GM18507 (cell line): ENCODE results near the gene S100A12.

ENCODE experiments used
- DNase-seq: peaks from one replicate; pipeline ENCODE4 v3.0.0; 2011; ENCODE audit warnings: low read depth; ENCODE audit not compliant: insufficient read length; ENCODE audit errors: extremely low spot score
- FAIRE-seq: peaks from 2 replicates; lab custom pipeline; 2011; peaks lifted over from hg19 to GRCh38; lab: Jason Lieb, UNC

S100A12 gene

DNA sequence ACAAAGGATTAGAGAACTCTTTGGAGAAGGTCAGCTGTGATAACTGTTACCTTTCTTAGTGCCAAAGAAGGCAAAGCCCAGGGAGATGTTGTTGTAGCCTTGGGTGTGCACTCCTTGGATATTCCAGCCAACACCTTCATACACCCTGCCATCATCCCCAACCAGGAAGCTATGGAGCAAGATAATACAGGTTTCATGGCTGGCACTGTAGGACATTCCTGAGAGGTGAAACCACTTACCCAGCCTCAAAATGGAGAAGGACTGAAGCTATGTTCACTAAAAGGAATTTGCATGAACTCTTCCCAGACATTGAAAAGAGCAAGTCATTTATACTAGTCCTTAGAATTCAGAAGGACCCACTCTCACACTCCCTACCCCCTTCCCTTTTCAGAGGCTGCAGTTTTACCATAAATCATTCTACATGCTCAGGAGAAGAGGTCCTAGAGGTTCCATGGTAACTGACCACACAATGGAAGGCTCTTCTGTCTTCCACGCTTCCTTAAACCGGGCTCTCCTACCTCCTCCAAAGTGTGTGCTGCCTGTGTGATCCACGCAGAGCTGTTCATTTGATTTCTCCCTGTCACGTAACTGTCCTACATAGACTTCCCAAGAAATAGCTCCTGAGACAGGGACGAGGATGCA is 32.3 kb downstream of the S100A12 start:
- DNase-seq = no peak
- FAIRE-seq = no peak

DNA sequence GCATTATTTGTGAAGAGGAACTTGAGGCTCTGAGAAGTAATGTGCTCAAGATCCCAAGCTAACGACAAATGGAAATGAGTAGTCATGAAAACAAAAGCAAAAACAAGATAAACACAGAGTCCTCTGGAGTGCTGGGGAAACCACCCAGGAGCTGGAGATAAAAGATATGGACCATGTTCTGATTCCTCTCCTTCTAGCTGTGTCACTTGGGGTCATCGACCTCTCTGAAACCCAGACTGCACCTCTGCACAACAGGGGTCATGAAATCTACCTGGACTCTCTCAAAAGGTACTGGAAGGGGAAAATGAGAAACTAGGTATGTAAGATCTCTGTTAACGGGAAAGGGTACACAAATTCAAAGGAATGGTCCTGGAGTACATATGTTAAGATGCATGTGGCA is 33.2 kb downstream of the S100A12 start:
- DNase-seq = no peak
- FAIRE-seq = no peak

DNA sequence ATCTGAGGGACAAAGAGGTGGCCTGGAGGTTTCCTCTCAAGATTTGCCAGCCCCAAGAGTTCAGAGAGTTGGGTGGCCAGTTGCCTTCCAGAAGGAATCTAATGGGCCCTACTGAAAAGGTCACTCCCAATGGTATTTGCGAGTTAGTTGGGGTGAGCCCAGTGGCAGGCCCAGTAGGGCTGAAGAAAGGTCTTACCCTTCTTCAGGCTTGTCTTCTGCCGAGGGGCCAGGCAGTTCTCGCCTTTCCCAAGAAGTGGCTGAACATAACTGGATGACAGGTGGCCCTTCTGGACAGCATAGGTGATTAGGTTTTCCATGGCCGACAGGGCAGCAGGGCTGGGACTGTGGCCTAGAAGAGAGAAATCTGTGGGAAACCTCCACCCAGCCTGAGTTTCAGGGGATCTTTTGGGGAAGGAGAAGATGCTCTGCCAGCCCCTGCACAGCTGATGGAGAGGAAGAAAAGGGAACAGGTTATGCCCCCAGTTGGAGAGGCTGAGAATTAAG is 33.9 kb downstream of the S100A12 start:
- DNase-seq (no peak), FAIRE-seq (no peak)

DNA sequence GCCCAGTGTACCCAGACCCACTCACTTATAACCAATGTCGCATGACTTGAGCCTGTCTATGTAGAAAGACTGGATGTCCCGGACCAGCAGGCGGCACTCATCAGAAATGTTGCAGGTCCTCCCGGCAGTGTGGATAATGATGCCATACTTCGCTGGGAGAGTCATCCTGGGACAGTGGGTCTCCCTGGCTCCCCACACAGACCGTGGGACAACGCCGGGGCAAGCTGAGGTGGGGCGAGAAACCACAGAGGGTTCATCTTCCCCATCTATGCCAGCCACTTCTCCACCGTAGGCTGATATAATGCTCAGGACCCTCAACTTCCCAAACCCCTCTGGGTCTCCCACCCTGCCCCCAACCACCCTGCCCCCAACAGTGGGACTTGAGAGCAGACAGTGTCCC is 35.1 kb downstream of the S100A12 start:
- FAIRE-seq (no peak), DNase-seq (no peak)

DNA sequence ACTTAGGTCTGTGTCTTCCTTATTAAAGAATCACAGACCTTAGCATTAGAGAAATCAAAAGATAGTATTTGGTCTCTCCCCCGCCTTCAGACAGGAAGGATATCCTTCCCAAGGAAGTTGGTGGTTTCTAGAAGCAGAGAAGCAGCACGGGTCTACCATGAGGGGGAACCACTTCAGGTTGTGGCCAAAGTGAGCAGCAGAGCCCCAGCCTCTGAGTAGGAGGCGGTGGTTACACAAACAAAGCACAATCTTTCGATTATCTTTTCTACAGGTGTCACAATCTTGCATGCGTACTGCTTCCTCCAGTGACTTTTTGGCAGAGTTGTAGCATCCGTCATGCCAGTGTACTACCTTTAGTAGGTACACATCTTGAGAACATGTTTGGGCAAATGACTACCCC is 35.6 kb downstream of the S100A12 start:
- DNase-seq = no peak
- FAIRE-seq = no peak

DNA sequence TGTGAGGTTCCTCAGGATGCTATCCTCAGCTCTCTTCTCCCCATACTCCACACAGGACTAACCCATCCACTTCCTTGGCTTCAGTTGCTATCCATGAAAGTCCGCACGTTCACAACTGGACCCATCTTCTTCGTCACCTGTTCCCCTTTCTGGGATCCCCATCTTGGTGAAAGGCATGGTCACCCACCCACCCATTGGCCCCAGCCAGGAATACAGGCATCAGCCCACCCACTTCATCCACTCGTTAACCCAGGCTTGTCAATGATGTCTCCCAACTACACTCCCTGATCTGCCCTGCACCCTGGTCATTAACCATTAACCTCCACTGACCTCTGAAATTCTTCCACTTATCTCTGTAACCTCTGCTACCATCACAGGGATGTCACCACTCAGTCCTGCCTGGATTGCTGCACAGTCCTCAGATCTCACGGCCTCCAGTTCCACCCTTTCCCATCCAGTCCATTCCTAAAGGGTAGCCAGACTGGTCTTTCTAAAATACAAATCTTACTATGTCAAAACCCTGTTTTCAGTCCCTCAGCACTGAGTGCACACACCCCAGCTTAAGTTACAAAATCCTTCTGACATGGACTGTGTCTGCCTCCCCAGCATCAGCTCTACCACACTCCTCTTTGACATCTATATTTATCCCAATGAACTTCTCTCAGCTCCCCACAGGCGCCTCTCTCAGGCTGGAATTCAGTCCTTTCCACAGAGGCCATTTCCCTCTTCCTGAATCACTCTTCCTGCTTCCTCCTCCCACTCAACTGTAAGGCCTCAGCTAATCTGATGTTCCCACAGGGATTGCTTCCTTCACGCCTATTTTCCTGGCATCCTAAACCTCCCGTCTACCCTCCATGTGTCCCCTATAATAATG is 37.2 kb downstream of the S100A12 start:
- no peak for DNase-seq
- no peak for FAIRE-seq

DNA sequence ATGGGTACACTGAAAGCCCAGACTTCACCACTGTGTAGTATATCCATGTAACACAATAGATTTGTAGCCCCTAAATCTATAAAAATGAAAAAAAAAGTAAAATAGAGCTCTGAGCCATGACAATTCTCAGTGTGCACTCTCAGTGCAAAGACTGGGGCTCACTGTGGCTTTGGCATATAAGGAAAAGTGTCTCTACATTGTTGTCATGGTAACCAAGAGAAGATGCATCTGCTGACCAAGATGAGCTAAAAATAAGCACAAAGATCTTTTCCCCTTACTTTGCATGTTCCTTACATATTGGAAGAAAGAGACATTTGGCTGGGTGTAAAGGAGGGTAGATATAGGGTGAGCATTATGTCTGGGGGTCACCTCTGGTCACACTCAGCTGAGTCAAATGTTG is 38.8 kb downstream of the S100A12 start:
- FAIRE-seq (no peak), DNase-seq (no peak)

DNA sequence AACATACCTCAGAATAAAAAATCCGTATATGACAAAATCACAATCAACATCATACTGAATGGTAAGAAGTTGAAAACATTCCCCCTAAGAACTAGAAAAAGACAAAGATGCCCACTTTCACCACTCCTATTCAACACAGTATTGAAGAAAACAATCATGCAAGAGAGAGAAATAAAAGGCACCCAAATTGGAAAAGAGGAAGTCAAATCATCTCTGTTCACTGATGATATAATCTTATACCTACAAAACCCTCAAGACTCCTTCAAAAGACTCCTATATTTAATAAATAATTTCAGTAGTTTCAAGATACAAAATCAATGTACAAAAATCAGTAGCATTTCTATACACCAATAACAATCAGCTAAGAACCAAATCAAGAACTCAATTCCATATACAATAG is 41.5 kb downstream of the S100A12 start:
- DNase-seq (no peak), FAIRE-seq (no peak)

DNA sequence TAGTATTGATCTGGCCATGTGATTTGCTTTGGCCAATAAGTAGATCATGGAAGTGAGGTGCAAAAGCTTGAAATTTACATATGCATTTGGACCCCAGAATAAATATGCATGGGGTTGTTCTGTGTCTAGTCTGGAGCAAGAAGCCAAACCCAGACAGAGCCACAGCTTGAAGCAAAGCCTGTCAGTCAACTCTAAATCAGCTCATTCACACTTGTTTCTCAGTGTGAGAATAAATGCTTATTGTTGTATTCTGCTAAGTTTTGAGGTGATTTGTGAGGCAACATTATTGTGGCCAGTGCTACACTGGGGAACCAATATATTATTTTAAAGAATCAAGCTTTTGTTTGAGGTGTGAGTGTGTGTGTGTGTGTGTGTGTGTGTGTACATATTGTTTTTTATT is 50.5 kb downstream of the S100A12 start:
- no peak for FAIRE-seq
- DNase-seq = no peak
